ENCODE data around the gene GRB7. TPM values are rescaled to one million over a fixed set of nuclear protein-coding genes. Genes with fewer than 3 reads are reported as not detected.
"Not testable (repeated sequence)": the region's sequence is repeated elsewhere in the genome, so short reads cannot be mapped to it uniquely, and the experiment has no call there.

The GRB7 gene
- 1.7 TPM in 2 replicates for total RNA-seq (2014; rRNA removed; shearing (Covaris generic))
- polyA plus RNA-seq (2014; cell fraction: nucleus; rRNA removed), result 3.6 and 4.9 TPM in 2 replicates

GRCh38 chr17:39737760-39738567, at the start of gene GRB7:
GRB7 (plus strand) TSS chr17:39737938; CDS start chr17:39742302, 4,364 bp downstream.
- DNase-seq (ENCODE audit: extremely low read depth, low read depth), result no peak

DNA sequence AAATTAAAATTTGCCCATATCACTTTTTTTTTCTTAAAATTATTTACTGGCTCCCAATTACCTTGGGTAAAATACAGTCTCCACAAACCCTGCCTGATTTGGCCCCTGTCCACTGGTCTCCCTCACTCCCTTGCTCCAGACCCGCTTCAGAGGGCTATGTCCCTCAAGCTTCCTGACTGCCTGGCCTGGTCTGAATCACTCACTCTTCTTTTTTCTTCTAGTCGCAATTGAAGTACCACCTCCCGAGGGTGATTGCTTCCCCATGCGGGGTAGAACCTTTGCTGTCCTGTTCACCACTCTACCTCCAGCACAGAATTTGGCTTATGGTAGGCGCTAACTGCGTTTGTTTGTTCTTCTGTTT, 49.3 kb upstream of the GRB7 start:
- no peak for DNase-seq (ENCODE audit: extremely low read depth, low read depth)

DNA sequence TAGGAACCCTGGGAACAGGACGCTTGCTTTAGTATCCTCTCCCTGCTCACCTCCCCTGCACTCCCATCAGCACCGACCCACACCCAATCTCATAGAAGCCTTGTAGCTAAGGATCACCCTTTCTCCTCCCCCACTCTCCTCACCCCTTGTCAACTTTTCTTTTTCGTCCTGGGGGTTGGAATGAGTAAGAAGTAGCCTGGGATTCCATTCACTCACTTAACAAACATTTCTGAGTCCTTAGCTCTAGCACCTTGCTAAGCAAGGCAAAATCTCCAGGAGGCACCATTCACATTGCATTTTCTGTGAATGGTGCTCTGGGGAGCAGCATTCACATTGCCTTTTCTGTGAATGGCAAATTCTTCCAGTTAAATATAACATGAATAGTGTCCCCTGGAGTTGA, 48.8 kb upstream of the GRB7 start:
- no peak for DNase-seq (ENCODE audit: extremely low read depth, low read depth)

DNA sequence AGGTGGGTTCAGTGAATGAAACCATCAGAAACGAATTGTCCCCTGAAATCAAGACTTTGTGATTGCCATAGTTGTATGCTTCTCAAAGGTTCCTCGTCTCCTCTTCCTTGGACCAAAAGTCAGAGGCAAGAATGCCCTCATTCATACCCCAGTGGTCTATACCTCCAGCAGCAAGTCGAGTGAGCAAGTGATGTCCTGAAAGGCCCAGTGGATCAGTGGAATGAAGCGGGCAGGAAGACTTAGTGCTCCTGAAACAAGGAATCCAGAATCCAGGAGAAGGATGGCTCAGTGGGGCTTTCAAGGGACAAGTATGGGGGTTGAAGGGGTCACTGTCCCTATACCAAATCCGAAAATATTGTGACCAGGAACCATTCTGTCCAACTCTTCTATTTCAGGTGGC, 43.1 kb upstream of the GRB7 start:
- no peak for DNase-seq (ENCODE audit: extremely low read depth, low read depth)

- DNase-seq (ENCODE audit: extremely low read depth, low read depth), result no peak
Measured at GRCh38 chr17:39695089-39695474, 42.7 kb upstream of the GRB7 start.

DNA sequence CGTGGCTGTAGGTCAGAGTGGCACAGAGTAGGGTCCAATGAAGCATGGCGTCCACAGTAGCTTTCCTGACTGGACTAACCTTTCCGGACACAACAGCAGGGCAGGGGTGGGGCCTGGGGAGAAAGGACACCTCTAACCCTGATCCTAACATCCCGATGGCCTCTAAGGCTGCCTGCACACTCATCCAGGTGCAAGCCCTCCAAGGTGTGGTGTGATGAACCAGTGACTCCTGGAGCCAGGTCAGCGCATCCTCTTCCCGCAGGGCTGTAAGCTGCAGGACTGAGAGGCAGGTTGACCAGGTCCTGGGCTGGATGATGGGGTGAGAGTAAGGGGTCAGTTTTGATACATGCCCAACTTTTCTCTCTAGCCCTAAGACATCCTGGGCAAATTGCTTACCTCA, 41.0 kb upstream of the GRB7 start:
- no peak for DNase-seq (ENCODE audit: extremely low read depth, low read depth)

DNA sequence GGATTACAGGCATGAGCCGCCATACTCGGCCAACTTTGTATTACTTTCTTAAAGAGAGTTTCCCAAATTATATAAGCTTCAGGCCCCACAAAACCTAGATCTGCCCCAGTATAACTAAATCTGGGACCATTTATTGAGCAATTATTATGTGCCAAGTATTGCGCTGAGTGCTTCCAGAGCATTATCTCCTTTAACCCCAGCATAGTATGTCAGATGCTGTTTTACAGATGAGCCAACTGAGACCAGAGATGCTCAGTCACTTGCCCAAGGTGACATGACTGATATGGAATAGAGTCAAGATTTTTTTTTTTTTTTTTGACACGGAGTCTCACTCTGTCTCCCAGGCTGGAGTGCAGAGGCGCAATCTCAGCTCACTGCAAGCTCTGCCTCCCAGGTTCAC, 39.8 kb upstream of the GRB7 start:
- no peak for DNase-seq (ENCODE audit: extremely low read depth, low read depth)

- DNase-seq (ENCODE audit: extremely low read depth, low read depth), result not testable (repeated sequence)
Measured at GRCh38 chr17:39699157-39699817, 38.5 kb upstream of the GRB7 start.

DNA sequence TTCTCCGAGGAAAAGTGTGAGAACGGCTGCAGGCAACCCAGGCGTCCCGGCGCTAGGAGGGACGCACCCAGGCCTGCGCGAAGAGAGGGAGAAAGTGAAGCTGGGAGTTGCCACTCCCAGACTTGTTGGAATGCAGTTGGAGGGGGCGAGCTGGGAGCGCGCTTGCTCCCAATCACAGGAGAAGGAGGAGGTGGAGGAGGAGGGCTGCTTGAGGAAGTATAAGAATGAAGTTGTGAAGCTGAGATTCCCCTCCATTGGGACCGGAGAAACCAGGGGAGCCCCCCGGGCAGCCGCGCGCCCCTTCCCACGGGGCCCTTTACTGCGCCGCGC, 38.0 kb upstream of the GRB7 start, which contains the start of gene ERBB2:
TSS of gene ERBB2 (plus strand) at position 247 of the 330 bp plus-strand sequence. CDS start 175 bp downstream, outside the sequence.
- peak; percentile 59 for DNase-seq (ENCODE audit: extremely low read depth, low read depth)

- no peak for DNase-seq (ENCODE audit: extremely low read depth, low read depth)
Measured at GRCh38 chr17:39700148-39700987, 37.4 kb upstream of the GRB7 start.

GRCh38 chr17:39701012-39701783, 36.5 kb upstream of the GRB7 start:
- DNase-seq (ENCODE audit: extremely low read depth, low read depth), result no peak

- DNase-seq (ENCODE audit: extremely low read depth, low read depth), result no peak
Measured at GRCh38 chr17:39701784-39702422, 35.8 kb upstream of the GRB7 start.

DNA sequence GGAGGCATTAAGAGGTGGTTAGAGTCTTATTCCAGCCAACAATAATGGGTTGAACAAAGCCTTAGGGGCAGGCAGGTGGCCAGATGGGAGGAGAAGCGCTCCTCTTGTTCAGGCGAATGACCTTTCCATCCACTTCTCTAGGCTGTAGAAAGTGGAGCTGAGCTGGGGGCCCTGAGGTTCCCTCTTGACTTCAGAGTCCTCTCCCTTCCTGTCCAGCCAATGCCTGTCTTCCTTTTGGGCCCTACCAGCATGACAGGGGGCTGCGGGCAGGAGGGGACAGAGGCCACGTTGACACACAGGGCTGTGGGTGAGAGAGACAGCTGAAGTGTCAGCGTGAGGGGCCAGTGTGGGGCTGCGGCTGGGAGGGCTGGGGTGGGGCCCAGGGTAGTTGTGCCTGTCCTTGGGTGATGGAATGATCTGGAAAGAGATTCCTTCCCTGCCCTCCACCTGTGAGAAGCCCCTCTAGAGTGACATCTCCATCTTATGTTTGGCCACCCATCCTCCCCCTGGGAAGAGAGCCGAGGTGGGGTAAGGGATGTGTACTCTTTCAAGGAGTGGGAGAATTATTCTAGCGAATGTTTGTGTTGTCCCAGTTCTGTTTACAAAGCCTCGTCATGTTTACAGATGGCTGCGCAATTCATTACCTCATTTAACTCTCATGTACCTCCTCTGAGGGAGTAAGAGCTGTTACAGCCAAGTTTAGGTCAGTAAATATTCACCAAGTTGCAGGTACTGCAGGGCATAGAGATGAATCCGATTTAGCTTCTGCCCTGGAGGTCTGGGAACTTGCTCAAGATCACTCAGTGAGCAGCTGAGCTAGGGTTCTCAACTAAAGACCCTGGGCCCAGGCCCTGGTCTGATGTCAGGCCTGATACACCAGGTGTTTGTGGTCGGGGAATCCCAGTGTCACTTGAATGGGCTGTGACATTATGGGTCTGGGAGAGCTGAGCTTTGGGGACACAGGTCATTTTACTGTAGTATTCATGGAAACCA, 34.5 kb upstream of the GRB7 start:
- peak; percentile 22 for DNase-seq (ENCODE audit: extremely low read depth, low read depth)

GRCh38 chr17:39703913-39704312, 33.8 kb upstream of the GRB7 start:
- DNase-seq (ENCODE audit: extremely low read depth, low read depth), result no peak

DNA sequence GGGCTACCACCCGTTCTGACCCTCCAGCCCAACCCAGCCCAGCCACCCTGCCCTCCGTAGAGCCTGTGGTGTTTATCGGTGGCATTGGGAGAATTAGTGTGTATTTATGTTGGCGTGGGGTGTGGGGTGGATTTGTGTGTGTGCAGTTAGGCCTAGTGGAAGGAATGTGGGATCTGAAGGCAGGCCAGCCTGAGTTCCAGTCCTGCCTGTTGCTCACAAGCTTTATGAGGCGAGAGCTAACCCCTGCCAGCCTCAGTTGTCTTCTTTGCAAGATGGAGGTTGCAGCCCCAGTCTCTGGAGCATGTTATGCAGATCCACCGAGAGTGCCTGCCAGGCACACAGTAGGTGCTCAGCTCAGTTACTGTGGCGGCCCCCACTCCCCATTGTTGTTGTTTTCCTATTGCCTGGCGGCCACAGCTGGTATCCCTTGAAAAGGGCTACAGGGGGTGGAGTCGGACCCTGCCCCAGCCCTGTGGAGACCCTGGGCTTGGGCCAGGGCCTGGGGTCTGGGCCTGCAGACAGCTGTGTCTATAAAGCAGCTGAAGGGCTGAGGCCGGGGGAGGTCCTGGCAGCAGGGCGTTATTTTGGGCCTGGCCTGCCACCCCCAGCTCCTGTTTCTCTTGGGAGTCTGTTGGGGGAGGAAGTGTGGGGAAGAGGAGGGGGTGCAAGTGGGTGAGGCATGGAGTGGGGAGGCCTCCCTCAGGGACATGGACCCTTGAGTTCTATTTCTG, 32.8 kb upstream of the GRB7 start:
- DNase-seq (ENCODE audit: extremely low read depth, low read depth), result no peak

- DNase-seq (ENCODE audit: extremely low read depth, low read depth), result no peak
Measured at GRCh38 chr17:39705786-39706348, 31.9 kb upstream of the GRB7 start.

GRCh38 chr17:39706383-39706782, 31.4 kb upstream of the GRB7 start:
- no peak for DNase-seq (ENCODE audit: extremely low read depth, low read depth)

- no peak for DNase-seq (ENCODE audit: extremely low read depth, low read depth)
Measured at GRCh38 chr17:39706921-39707337, 30.8 kb upstream of the GRB7 start.

Measured in NCI-H460 (cell line).